Smooth muscle cell of the brain vasculature (primary cell): Measurements from ENCODE around the gene SH2D5.

Experiments
- DNase-seq: peaks from one replicate; pipeline ENCODE4 v3.0.0-alpha.2; 2012; ENCODE audit warnings: low read depth, low spot score

The SH2D5 gene

GRCh38 chr1:20732588-20733359 is at the start of gene SH2D5:
SH2D5 (minus strand) TSS chr1:20732703; CDS start chr1:20728044, 4,659 bp downstream.
- peak; percentile 46 for DNase-seq

- no peak for DNase-seq
Observed at GRCh38 chr1:20775700-20776099, 43.2 kb upstream of the SH2D5 start.

DNA sequence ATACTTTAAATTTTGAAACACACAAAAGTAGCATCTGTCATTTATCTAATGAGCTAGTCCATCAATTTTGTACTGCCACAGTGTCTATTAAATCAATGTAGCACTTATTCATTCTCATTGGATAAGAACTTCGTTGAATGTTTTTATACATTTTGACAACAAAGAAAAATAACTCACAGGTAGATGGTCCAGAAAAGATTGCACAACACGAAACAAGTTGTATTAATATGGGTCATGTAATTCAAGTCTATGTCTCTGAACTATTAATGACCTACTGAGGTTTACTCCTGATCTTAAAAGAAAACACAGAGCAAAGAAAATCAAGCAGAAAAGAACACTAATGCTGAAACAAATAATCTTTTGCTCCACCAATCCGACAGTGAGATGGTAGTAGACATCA is 39.3 kb upstream of the SH2D5 start:
- no peak for DNase-seq

- no peak for DNase-seq
Observed at GRCh38 chr1:20770314-20771087, 38.0 kb upstream of the SH2D5 start.

DNA sequence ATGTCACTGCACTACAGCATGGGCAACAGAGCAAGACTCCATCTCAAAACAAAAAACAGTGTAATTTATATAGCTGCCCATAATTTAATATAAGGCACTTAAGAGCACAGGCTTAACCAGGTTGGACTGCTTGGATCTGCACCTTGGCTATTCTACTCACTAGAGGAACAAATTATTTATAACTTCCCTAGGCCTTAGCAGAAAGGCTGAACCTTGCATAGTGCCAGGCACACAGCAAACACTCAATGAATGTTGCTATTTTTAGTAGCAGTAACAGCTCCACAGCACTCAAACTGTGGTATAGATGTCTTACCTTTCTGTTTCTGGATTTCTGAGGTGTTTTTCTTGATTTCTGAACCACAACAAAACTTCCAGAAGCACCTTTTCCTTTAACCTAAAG is 34.8 kb upstream of the SH2D5 start:
- DNase-seq: no peak

DNA sequence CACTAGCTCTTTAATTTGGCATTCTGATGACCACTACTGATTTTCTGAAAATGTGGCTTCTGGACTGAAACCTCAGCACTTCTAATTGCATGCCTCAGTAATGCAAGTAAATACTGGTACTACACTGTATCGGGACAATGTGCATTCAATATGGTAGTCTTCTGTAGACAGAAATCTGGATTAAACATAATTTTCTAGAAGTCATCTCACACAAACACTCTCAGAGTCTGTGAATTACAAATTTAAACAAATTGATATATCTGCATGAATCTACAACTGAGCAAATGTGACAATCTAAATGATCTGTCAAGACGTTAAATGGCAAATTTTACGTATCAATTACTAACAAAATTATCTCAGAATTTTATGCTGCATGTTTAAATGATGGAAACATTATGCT is 30.9 kb upstream of the SH2D5 start:
- no peak for DNase-seq

- DNase-seq: no peak
Observed at GRCh38 chr1:20760322-20760721, 27.8 kb upstream of the SH2D5 start.

DNA sequence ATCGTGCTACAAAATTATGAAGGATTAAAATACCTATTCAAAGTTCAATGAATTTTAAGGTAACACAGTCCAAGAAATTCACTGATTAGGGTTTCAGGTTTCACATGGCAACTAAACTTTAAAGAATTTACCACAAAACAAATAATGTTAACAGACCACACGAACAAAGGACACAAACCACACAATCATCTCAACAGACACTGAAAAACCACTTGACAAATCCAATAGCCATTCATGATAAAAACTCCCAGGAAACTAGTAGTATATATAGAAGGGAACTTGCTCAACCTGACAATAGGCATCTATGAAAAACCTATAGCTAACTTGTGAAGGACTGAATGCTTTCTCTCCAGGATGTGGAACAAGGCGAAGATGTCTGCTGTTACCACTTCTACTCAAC is 21.1 kb upstream of the SH2D5 start:
- no peak for DNase-seq

DNA sequence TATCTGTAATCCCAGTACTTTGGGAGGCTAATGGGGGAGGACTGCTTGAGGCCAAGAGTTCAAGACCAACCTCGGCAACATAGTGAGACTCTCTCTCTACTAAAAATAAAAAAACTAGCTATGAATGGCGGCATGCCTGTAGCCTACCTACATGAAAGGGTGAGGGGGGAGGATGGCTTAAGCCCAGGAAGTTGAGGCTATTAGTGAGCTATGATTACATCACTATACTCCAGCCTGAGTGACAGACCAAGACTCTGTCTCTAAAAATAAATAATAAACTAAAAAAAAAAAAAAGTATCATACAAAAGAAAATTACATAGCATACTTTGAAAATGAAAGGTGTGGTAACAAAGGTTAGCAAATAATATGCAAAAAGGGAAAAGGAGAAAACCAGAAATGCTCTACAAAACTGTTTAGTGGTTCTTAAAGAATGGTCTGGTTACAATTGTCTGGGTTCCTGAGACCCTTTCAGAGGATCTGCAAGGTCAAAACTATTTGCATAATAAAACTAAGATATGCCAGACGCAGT is 19.0 kb upstream of the SH2D5 start:
- no peak for DNase-seq

GRCh38 chr1:20742671-20743070 is 10.2 kb upstream of the SH2D5 start:
- no peak for DNase-seq

GRCh38 chr1:20740781-20741180 is 8.3 kb upstream of the SH2D5 start:
- no peak for DNase-seq

- no peak for DNase-seq
Observed at GRCh38 chr1:20739225-20739624, 6.7 kb upstream of the SH2D5 start.

DNA sequence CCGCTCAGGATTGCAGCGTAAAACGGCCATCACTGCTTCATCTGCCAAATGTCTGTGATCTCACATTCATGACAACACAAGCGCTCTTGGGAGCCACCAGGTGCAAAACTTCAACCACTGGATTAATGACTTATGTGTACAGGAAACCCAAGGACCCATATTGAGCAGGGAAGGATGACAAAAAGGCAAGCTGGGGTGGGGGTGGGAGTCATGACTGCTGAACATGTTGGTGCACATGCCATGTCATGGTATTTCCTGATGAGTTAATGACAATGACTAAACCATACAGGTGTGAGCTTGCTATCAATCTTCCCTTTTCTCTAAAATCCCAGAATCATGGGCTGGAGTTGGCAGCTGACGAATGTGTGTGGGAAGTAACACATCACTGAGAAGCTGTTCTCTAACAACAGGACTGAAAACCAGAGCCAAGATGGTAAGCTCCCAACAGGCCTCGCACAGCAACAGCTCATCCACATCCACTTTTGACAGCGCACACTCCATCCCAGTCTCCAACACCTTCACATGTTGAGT is 3.1 kb upstream of the SH2D5 start:
- DNase-seq: no peak

DNA sequence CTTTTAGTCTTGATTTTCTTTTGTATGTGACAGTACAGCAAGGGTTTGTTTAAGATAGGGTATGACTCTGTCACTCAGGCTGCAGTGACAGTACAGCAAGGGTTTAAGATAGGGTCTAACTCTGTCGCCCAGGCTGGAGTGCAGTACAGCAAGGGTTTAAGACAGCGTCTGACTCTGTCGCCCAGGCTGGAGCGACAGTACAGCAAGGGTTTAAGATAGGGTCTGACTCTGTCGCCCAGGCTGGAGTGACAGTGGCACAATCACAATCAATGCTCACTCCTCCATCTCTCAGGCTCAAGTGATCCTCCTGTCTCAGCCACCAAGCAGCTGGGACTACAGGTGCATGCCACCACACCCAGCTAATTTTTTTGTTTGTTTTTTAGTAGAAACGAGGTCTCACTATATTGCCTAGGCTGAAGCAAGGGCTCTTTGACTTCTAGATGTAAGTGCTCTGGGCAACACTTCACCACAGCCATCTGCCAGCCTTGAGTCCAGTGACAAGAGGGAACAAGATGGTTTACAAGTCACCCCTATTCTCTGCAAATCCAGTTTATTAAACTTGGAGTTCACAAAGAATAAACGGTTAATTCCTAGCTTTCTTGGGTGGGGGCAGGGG is 965 bp upstream of the SH2D5 start:
- DNase-seq: no peak

DNA sequence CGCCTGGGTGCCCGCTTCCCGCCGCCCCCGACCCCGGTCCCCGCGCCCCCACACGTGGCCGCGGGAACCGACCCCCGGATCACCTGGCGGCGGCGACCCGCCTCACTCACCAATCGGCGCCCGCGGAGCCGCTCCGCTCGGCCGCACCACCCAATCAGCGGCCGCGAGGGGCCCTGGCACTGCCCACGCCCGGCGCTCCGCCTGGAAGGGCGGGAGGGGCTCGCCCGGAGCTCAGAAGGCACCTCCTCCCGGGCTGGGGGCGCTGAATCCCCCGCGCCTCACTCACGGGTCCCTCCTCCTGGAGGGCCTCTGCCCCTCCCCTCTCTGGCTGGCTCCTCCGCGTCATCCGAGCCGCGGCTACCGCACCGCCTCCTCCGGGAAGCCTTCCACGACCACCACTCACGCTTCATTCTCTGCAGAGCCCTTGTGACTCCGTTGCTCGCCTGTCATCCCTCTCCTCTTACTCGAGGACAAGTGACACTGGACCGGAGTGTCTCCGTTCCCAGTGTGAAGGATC is 374 bp downstream of the SH2D5 start:
- no peak for DNase-seq

DNA sequence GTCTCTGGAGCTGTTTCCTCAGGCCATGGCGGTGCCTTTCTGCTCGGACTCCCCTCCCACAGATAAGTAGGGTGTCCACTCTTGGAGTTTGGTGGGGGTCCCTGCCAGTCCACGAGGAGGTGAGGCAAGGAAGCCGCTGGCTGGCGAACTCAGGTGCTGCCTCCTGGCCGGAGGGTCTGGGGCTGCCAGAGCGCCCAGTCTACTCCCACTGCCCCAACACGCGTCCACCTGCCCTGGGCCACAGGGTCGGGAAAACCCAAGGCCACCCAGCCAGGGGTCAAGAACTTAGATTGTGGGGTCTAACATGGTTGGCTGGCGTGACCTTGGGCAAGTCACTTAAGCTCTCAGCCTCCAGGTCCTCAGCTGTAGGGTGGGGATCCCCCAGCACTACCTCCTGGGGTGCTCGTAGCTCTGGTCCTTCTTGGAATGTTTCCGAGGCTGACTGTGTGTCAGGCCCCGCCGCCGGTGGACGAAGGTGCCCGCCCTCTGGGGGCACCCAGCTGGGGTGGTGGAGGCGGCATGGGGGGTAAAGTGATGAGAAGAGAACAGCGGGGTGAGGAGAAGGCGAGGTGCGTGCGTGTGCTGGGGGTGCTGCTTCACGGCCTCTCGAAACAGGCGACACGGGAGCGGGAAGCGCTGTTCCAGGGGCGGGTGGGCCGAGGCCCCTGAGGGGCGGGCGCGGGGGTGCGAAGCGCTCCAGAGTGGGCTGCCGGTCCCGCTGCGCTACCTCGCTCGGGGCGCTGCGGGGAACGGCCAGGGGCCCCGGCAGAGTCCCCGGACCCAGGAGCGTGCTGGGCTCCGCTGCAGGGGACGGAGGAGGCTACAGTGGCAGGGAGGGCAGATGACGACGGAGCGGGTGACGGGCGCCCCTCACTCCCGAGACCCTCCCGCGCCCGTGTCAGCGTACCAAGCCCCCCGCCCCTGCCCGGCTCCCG is 1.2 kb downstream of the SH2D5 start:
- DNase-seq: no peak

DNA sequence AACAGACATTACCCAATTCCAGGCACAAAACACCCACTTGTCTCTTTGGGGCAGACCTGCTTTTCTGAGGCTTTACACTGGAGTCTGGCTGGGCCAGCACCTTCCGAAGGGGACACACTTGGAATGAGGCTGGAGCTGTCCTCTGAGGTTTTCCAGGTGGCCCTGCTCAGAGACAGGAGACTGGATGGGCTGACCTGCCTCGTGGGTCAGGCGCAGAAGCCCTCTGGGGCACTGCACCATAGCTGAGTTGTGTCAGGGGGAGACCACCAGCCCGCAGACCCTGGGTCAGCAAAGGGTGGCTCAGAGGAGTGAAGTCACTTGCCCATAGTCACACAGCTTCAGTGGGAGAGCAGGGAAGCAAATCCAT is 1.8 kb downstream of the SH2D5 start:
- no peak for DNase-seq

DNA sequence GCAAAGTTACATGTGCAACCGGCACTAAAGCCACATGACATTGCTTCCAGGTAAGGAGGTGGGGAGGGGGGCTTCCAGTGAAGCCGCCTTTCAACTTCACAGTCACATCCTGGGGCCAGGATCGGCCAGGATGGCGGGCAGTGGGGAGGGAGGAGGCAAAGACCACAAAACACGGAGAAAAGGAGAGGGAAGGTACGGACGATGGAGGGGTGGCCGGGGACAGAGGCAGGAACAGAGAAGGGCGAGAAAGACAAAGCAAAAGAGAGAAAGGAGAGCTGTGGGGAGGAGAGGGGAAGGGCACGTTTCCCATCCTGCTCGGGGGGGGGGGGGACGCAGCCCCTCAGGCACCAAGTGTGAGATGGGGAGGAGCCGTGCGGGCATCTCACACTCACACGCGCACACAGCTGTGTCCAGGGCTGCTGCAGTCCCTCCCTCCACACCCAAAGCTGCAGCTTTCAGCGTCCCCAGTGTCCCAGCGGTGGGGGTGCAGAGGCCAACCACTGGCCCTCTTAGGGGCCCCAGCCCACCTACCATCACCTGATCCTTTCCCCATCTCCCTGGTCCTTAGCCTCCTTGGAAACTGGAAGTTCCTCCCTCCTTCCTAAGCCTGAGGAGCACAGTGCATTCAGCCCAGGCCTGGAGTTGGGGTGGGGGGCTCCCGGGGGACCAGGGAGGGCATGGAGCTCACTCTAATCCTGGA is 2.4 kb downstream of the SH2D5 start:
- no peak for DNase-seq

DNA sequence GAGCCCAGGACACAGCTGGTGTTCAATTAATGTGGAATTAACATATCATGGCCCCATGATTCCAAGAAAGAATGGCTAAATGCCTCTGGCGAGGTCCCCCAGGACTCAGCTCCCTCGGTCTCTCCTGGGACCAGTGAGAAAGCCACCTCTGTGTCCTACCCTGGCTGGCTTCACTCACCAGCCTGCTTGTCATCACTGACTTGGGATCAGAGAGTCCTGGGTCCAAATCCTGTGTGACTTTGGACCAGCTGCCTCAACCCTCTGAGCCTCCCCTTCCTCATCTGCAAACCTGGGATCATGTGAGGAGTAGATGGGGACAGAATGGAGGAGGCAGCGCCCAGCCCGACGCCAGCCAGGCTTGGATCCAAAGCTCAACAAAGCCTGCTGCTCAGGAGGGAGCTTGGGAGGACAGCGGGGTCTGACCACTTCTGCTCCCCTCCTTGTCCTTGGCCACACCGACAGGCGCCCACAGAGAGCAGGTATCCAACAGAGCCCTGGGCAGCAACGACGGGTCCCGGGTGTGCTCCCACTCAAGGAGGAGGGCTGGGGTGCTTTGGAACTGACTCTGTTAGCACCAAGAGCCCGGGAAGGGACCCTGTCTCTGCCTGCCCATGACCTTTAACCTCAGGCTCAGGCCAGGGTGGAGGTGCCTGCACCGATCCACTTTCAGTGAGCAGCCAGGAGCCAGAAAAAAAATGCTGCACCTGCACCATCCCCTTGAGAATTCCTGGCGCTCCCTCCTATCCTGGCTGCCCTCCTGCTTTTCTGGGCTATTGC is 3.2 kb downstream of the SH2D5 start:
- no peak for DNase-seq
